ENCODE data around the gene SCMH1. TPM values are rescaled to one million over a fixed set of nuclear protein-coding genes. Genes with fewer than 3 reads are reported as not detected.

The SCMH1 gene
- total and polyA plus RNA-seq, 2 of the 4 experiments (the other 2 are of a cell fraction): 9.0 to 19.4 TPM

DNA sequence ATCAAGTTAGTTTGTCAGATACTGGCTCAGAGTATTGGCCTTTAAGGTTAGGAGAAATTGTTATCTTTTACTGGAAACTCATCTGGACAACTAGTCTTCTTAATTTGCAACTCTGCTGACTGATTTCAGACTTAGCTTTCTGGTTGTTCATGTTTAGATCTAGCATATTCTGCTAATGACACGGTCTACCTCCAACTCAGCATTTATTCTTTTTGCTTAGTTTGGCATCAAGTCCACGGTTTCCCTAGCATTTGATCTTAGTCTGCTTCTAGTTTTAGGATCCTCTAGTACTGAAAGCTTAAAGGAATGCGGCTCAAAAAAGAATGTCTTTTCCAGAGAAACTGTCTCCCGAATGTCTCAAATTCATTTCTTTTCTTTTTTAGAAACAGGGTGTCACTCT, 145.0 kb downstream of the SCMH1 start:
- no TSS peak for BruUV-seq (replicated peaks)
- TF ChIP-seq MAFK (IDR thresholded peaks at IDR 0.05; ENCODE audit: low read depth, low read length) (peak; percentile 47; the same call in 1 of the 2 replicates), ELK1 (IDR thresholded peaks at IDR 0.05; ENCODE audit: borderline replicate concordance, low read depth, low read length) (no peak)
- intact Hi-C loops (cut with micrococcal nuclease): no loop called here
- ATAC-seq (ENCODE audit: low read depth) (peak; percentile 87), DNase-seq (peak; percentile 73)
- no peaks in the 10 kb centered on the region for H3K27me3 ChIP-seq (ENCODE audit: control insufficient read depth, insufficient read depth, low read length)
- no peak overlapping the region for H2BK120ac ChIP-seq (ENCODE audit: low read depth, low read length)
- H2AK5ac ChIP-seq (ENCODE audit: low read depth, low read length): no peak overlapping the region
- 0 out of 2 replicates have a peak, but pooled peaks cover 1% of the 10 kb centered on the region for H3K4me1 ChIP-seq (ENCODE audit: control insufficient read depth, insufficient read depth, low read length)
- no peak overlapping the region for H4K91ac ChIP-seq (ENCODE audit: insufficient read depth, low read depth, low read length)
- no peaks in the 10 kb centered on the region for H3K36me3 ChIP-seq (ENCODE audit: control insufficient read depth, insufficient read depth, low read length)
- H3K4me3 ChIP-seq (ENCODE audit: insufficient read depth, low read depth, low read length): no peak overlapping the region
- 29% methylated on average over 2 of the region's 4 CpGs; no CpG with 5 or more reads in 1 of the 2 experiments for WGBS, 2 experiments (ENCODE audit: extremely low coverage in 2 of 2, insufficient read length in 1 of 2)
- H3K14ac ChIP-seq (replicated peaks; ENCODE audit: low read depth, low read length): 0 out of 2 replicates have a peak overlapping the region, but pooled peaks have one; percentile 32
- H3K18ac ChIP-seq (ENCODE audit: low read depth, low read length): no peak overlapping the region
- no peaks in the 10 kb centered on the region for H3K9me3 ChIP-seq (ENCODE audit: control insufficient read depth, insufficient read depth, low read length)
- POLR2A ChIA-PET (ENCODE audit: unreplicated experiment): no interaction called here
- H2BK5ac ChIP-seq (ENCODE audit: low read depth, low read length, poor library complexity, severe bottlenecking): no peak overlapping the region
- H2AFZ ChIP-seq (replicated peaks; ENCODE audit: low read length, poor library complexity): no peak overlapping the region
- H2BK15ac ChIP-seq (ENCODE audit: low read depth, low read length): no peak overlapping the region
- no peak overlapping the region for H3K9ac ChIP-seq (ENCODE audit: low read depth, low read length)
- CTCF ChIA-PET: no interaction called here
- H3K23ac ChIP-seq (ENCODE audit: low read depth, low read length): no peak overlapping the region
- H3K79me1 ChIP-seq (ENCODE audit: low read depth in 1 of 2, low read length in 2 of 2): no peaks in the 10 kb centered on the region; a peak in 1 of 4 replicates
- H2BK20ac ChIP-seq (ENCODE audit: low read depth, low read length): no peak overlapping the region
- in situ Hi-C loops (cut with MboI; ENCODE audit: low sequenced_read_pairs): no loop called here
- no peak overlapping the region for H4K5ac ChIP-seq (ENCODE audit: low read depth, low read length)
- H3K4ac ChIP-seq (ENCODE audit: low read depth, low read length): no peak overlapping the region
- H3K27ac ChIP-seq (ENCODE audit: insufficient read depth, low read length): peak overlapping the region; percentile 59; the same call in 1 of the 2 replicates
- no peak overlapping the region for H2AK9ac ChIP-seq (replicated peaks; ENCODE audit: low read depth, low read length, poor library complexity)
- H3K4me2 ChIP-seq (ENCODE audit: low read depth, low read length): no peak overlapping the region
- H4K8ac ChIP-seq (ENCODE audit: low read depth in 2 of 2, low read length in 2 of 2): no peak overlapping the region
- H3K9me1 ChIP-seq (ENCODE audit: insufficient read depth, low read length): no peaks in the 10 kb centered on the region
- H4K20me1 ChIP-seq (ENCODE audit: insufficient read depth, low read length): no peaks in the 10 kb centered on the region; the same call in 1 of the 2 replicates
- H3K56ac ChIP-seq (ENCODE audit: extremely low read depth, insufficient read depth, low read length): no peak overlapping the region
- dilution Hi-C loops (cut with HindIII; ENCODE audit: low sequenced_read_pairs, unreplicated experiment): no loop called here

Measured in IMR-90 (cell line).